MV-4-11 (cell line): ENCODE results near the gene TSR3.

Source experiments
- DNase-seq: peaks from one replicate; lab custom pipeline; 2025; lab: John Stamatoyannopoulos, UW

The TSR3 gene

DNA sequence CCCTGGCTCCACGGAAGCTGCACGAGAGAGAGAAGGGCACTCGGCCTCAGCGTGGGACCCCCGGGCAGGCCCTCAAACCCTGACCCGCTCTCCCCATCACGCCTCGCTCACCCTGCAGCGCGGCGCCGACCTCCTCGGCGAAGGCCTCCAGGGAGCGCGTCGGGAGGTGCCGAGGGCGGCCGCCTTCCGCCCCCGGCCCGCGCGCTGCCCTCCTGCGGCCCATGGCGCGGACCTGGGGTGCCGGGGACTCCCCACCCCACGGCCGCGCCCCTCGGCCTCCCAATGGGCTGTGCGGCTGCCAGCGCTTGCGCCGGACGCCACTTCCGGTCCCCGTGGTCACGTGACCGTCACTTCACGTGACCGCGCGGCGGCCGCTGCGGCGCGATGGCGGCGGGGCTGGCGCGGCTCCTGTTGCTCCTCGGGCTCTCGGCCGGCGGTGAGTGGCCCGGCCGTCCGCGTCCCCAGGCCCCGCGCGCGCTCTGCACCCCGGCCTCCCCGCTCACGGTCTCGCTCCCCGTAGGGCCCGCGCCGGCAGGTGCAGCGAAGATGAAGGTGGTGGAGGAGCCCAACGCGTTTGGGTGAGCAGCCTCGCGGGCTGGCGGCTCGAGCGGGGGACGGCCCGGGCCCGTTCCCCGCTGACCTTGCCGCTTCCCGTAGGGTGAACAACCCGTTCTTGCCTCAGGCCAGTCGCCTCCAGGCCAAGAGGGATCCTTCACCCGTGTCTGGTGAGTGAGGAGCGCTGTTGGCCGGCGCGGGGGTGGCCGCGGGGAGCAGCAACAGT, at the start of gene TSR3, which contains the start of gene GNPTG:
Gene TSR3, minus strand, starts transcription at position 297 of the 781 bp plus-strand sequence. Its CDS starts 74 bp downstream, at position 223.
Gene GNPTG, plus strand, starts transcription at position 350 of the 781 bp plus-strand sequence. Its CDS starts 35 bp downstream, at position 385.
- peak; percentile 80 for DNase-seq

DNA sequence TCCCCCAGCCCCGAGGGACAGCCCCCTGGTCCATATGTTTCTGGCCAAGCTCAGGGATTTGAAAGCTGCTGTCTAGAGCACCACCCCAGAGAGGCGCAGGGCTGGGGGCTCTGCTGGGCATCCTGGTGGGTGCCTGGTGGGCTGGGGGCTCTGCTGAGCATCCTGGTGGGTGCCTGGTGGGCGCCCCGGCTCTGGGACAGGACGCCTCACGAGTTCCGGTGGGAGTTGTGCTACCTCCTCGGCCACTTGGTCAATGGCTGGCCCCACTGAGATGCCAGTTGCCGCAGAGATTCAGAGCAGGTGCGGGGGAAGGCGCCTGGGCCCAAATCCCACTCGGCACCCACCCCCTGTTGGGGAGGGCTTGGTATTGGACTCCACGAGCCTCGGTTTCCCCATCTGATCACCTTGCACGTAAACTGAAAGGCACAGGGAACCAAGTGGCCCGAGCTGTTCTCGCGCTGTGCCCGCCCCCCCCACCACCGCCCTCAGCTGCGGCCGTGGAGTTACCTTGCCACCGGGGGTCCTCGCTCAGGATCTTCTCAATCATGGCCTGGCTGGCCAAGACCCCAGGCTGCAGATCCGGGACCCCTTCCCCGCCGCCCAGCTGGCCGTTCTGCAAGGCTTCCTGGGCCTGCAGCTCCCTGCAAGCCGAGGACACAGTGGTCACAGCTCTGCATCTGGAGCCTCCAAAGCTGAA, 49.5 kb upstream of the TSR3 start:
- DNase-seq = no peak

DNA sequence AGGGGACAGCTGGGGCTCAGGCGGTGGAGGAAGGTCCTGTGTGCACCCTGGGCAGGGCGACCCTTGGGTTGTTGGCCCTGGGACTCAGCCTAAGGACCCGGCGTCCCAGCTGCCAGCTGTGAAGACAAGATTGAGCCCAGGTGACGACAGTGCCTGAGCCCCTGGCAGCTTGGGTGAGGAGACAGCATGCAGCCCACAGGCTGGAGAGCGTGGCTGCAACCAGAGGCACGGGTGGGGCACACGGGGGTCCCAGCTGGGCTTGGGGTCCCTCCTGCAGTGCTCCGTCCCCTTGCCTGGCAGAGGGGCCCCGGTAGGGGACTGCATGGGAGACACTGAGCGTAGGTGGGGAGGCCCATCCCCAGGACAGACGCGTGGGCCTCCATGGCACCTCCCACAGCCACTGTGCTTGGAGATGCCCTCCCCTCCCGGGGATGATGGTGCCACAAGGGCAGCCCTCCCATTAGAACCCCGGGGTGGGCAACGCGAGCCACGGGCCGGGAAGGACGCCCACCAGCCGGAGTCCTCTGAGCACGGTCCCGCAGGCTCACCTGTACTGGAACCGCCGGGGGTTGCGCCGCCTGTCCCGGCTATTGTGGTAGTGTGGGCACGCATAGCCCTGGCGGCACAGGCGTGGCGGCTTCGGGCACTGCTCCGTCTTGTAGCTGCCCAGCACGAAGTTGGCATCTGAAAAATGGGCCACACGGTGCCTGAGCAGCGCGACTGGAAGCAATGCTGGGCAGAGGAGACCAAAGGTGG, 47.3 kb upstream of the TSR3 start:
- DNase-seq = no peak

GRCh38 chr16:1398351-1398750, 46.7 kb upstream of the TSR3 start:
- DNase-seq = no peak

- DNase-seq = no peak
Observed at GRCh38 chr16:1397779-1398178, 46.1 kb upstream of the TSR3 start.

- no peak for DNase-seq
Observed at GRCh38 chr16:1395444-1396031, 43.9 kb upstream of the TSR3 start.

GRCh38 chr16:1394367-1394951, 42.8 kb upstream of the TSR3 start:
- DNase-seq = no peak

GRCh38 chr16:1393613-1394176, 42.0 kb upstream of the TSR3 start:
- DNase-seq = no peak

DNA sequence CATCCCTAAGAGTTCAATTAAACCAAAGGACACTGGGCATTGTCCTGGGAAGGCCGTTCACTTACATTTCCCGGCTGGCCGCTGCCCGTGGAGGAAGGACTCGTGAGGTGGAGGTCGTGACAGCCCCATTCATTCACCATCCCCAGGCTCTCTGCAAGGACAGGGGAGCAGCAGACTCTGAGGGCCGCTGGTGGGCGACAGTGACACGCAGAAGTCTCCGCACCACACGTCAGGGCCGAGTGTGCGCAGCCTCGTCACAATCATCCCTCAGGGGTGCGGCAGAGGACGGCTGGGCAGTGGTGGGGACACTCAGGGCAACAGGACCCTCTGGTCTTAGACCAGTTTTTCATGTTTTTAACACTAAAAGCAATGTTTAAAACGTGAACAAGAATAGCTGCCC, 41.1 kb upstream of the TSR3 start:
- DNase-seq = no peak

DNA sequence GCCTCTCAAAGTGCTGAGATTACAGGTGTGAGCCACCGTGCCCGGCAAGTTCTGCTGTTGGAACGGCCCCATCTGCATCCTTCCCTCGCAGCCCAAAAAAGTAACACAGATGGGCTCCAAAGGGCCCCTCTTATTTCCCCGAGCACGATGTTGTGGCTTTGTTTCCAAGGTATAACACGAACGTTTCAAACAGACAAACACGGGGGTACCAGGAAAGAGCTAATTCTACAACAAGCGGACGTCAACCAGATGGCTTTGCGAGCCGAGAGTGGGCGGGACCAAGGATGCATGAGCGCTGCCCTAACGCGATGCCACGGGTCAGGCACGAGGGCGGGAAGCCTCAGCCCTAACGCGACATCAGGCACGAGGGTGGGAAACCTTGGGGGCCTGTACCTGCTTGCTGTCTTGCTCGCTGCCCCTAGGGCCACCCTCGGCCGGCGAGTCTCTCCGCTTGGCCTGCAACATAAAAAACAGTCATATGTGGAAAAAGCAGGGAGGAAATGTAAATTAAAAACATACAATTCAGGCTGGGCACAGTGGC, 38.6 kb upstream of the TSR3 start:
- DNase-seq = no peak

- DNase-seq = no peak
Observed at GRCh38 chr16:1389762-1390161, 38.1 kb upstream of the TSR3 start.

DNA sequence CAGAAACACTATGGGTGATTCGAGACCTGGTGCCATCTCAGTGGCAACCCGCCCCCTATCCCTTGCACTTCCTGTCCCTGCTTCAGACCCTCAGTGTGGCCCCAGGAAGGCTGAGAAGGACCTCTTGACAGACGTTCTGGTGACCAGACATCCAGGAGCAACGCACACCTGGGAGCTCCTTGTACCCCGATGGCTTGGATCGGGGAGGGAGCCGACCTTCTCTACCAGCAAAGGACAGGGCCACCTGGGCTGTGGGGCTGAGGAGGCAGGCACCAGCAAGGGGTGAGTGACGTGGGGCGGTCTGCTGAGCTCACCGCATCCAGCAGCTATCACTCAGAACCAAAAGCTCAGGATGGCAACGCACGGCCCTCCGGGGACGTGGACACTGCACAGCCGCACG, 35.7 kb upstream of the TSR3 start:
- DNase-seq = no peak

DNA sequence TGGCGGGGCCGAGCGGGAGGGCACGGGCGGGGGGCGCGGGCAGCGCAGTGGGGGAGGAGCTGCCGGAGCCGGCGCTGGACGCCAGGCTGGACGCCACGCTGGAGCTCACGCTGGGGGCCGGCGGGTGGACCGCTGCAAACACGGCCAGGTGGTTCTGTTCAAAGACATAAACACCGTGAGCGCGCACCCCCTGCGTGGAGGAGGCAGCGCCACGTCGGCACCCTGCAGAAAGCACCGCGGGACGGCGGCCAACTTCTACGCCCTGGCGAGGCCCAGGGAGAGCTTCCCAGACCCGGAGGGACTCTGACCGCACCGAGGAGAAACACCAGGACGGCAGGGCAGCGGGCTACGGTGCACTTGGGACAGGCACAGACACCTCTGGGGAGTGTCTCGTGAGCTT, 33.6 kb upstream of the TSR3 start:
- no peak for DNase-seq

DNA sequence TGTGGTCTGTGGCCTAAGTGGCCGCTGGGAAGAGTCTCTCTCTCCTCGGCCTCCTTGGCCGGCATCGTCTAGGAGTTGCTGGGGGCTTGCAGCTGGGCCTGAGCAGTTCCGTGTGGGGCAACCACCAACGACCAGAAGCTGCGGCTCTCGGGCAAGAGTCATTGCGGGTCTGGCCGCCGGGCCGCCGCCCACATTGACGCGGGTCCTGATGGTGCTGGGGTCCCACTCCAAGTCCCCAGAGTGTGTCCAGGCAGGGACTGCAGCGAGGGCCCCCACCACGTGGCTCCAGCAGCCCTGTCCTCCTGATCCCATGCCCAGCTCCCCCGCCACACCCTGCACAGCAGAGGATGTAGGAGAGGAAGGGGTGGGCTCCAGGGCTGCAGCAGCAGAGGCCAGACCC, 31.9 kb upstream of the TSR3 start:
- no peak for DNase-seq

- DNase-seq = no peak
Observed at GRCh38 chr16:1381612-1382406, 30.1 kb upstream of the TSR3 start.

- DNase-seq = no peak
Observed at GRCh38 chr16:1380195-1380594, 28.5 kb upstream of the TSR3 start.

- peak; percentile 7 for DNase-seq
Observed at GRCh38 chr16:1379304-1380076, 27.8 kb upstream of the TSR3 start.

GRCh38 chr16:1378804-1379303, 27.2 kb upstream of the TSR3 start:
- DNase-seq = peak; percentile 70

DNA sequence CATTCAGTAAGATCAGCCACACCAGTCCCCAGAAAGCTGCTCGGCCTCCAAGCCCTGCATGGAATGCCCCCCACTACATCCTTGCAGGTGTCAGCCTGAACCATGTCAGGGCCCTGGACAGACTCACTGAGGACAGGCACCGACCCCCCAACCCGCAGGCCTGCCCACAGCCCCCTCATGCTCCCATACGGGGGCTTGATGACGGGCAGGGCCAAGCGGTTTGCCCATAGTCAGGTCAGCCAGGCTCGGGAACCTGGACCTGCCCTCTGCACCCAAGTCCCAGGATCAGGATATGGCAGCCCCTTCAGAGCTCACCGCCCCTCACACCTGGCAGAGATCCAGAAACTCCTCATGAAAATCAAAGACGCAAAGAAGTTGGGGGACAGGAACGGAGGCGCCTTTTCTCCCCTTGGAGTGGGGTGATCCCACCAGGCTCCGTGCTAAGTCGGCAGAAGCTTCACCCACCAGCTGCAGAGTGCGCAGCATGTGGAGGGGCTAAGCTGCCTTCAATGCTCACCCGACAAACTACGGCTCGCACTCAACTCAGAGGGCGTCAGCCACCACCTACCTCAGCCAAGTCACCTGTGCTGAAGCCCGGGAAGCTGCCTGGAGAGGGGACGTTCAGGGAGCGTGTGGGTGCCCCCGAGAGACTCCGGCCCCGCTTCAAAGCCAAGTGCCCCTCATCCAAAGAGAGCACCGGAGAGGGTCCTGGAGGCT, 26.6 kb upstream of the TSR3 start:
- DNase-seq = no peak
